Measurements from ENCODE around the gene NACC2.

The NACC2 gene

DNA sequence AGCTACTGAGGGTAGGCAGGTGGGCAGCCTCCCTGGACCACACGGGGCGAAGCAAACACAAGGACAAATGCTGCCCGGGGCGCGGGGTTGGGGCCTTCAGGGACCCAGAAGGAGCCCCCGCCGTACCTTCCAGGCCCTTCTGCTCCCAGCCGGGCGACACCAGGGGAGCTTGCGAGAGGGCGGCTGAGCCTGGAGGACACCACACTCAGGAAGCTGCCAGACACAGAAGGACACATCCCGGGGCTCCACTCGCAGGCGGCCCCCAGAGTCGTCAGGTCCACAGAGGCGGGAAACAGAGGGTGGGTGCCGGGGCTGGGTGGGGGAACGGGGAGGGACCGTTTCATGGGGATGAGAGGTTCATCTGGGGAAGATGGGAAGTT is 75.4 kb downstream of the NACC2 start:
- TF ChIP-seq, protein P1, sequence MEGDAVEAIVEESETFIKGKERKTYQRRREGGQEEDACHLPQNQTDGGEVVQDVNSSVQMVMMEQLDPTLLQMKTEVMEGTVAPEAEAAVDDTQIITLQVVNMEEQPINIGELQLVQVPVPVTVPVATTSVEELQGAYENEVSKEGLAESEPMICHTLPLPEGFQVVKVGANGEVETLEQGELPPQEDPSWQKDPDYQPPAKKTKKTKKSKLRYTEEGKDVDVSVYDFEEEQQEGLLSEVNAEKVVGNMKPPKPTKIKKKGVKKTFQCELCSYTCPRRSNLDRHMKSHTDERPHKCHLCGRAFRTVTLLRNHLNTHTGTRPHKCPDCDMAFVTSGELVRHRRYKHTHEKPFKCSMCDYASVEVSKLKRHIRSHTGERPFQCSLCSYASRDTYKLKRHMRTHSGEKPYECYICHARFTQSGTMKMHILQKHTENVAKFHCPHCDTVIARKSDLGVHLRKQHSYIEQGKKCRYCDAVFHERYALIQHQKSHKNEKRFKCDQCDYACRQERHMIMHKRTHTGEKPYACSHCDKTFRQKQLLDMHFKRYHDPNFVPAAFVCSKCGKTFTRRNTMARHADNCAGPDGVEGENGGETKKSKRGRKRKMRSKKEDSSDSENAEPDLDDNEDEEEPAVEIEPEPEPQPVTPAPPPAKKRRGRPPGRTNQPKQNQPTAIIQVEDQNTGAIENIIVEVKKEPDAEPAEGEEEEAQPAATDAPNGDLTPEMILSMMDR (IDR thresholded peaks at IDR 0.05; ENCODE audit: extremely low read depth, insufficient read depth, missing control alignments): no peak
- in situ Hi-C loops (cut with MboI; ENCODE audit: low pct_unique_long_range_greater_than_20kb, low sequenced_read_pairs, unreplicated experiment): no loop called here
- no peak for DNase-seq (ENCODE audit: low spot score)

DNA sequence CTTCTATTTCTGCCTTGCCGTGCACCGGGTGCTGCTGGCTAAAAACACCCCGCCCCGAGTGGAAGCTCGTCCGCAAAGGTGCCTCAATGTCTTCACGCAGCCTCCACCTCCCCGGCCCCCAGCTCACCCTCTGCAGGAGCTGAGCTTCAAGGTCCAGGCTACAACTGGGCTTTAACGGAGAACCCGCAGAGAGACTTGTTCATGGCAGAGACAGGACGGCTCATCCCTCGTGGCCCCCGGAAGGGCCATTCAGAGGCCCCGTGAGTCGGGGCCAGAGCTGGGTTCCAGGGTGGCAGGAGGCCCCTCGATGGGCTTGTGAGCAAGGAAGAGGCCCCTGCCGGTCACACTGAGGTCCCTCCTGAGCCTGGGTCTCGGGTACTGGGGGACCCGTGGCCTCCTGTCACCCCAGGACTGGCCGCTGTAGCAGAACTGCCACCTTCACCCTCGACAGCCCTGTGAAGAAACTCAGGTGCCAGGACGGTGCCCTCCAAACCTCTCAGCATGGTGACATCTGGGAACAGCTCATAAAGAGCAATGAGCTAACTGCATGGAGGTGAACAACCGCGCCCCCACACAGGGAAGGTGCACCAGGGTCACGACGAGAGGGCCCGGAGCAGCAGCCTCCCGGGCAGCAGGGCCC is 75.9 kb downstream of the NACC2 start:
- in situ Hi-C loops (cut with MboI; ENCODE audit: low pct_unique_long_range_greater_than_20kb, low sequenced_read_pairs, unreplicated experiment): no loop called here
- TF ChIP-seq, protein P1 (IDR thresholded peaks at IDR 0.05; ENCODE audit: extremely low read depth, insufficient read depth, missing control alignments): no peak
- no peak for DNase-seq (ENCODE audit: low spot score)

DNA sequence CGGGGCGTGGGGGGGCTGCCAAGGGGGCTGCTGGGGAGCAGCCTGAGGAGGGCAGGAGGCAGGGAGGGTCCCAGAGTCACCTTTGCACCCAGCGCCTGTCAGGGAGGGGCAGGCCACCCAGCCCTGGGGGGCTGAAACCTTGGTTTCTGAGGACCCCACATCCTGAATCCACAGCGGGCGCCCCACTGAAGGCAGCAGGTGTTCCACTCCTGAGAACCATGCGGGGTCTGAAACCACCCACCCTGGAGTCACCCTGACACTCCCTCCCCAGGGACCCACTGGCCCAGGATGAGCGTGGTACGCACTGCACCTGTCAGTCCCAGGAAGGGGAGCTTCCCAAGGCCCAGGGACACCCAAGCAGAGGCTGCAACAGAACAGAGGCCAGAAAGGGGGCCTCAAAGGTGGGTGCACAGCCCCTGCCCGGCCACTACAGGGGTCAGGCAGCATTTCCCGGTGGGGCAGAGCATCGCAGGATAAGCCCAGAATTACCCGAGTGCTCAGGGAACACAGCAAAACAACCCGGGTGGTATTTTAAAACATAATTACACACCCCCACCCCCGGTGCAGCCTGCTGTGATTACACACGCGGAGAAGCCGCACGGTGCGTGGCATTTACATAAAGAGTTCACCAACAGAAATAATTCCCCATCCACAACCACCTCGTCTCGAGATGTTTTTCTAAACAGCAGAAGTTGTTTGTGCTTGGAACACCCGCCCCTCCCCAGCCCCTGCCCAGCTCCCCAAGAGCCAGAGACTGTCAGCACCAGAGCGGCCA is 76.6 kb downstream of the NACC2 start:
- in situ Hi-C loops (cut with MboI; ENCODE audit: low pct_unique_long_range_greater_than_20kb, low sequenced_read_pairs, unreplicated experiment): no loop called here
- DNase-seq (ENCODE audit: low spot score): no peak
- TF ChIP-seq, protein P1 (IDR thresholded peaks at IDR 0.05; ENCODE audit: extremely low read depth, insufficient read depth, missing control alignments): no peak

DNA sequence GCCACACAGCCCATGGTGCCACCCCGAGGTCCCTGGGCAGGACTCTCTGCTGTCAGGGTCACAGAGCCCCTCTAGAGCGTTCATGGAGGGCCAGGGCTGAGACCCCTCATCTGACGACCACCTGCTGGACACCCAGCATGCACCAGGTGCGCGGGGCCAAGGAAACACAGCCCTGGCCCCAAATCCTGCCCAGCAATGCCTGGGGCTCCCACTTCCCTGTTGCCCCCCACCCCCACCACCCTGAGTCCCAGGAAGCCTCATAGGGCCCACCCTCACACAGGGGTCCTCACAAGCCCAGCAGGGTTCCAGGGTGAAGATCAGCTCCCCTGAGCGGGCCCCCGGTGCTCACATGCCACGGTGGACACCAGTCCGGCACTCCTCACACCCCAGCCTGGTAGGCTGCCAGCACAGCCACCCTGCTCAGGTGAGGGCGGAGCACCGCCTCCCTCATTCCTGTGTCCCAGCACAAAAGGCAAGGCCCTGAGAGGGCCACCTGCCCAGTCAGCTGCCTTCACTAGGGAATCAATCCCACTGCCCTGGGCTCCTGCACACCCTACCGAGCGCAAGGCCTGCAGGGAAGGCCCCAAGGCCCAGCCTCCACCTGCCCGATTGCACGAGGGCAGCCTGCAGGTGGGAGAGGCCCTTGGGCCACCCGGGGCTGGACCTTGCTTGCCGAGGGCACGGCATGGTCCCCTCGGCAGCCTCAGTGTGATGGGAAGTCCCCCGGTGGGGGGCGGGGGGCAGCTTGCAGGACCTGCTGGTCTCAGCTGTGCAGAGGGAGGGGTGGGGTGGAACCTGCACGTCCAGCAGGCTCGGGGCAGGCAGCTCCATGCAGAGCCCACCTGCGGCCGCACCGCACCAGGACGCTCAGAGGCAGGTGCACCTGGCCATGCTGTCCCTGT is 77.5 kb downstream of the NACC2 start:
- in situ Hi-C loops (cut with MboI; ENCODE audit: low pct_unique_long_range_greater_than_20kb, low sequenced_read_pairs, unreplicated experiment): no loop called here
- TF ChIP-seq, protein P1 (IDR thresholded peaks at IDR 0.05; ENCODE audit: extremely low read depth, insufficient read depth, missing control alignments): no peak
- DNase-seq (ENCODE audit: low spot score): no peak

DNA sequence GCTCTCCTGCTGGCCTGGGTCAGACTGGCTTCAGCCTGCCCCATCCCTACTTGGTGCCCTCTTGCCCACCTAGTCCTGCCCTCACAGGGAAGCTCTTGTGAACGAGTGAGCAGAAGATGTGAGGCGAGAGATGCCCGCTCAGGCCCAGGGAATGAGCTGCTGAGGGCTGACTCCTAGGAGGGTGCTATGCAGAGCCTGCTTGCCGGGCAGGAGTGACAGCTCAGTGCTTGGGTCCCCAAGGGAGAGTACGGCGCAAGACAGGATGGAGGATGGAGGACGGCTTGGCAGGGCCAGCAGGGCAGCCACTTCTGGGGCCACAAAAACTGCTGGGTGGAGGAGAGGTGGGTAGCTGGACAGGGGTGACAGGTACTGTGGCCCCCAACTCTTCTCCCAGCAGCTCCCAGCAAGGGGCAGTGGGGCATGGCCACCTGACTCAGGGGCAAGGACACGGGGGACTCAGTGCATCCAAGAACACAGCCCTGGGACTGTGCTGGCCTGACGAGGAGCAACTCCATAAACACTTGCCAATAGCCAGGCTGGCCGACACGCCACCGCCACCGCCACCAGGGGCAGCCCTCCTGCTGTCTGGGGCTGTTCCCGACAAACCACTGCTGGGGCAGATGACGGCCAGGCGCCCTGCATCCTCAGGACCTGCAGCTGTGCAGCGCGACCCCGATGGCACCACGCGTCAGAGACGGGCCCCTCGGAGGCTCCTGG is 78.4 kb downstream of the NACC2 start:
- in situ Hi-C loops (cut with MboI; ENCODE audit: low pct_unique_long_range_greater_than_20kb, low sequenced_read_pairs, unreplicated experiment): no loop called here
- DNase-seq (ENCODE audit: low spot score): no peak
- TF ChIP-seq, protein P1 (IDR thresholded peaks at IDR 0.05; ENCODE audit: extremely low read depth, insufficient read depth, missing control alignments): no peak

Data from GM13977 (cell line).